ENCODE data around the gene DDRGK1.
A peak's percentile ranks its signal among the peaks of the same experiment; 100 is the strongest.
"Not testable (repeated sequence)": the region's sequence is repeated elsewhere in the genome, so short reads cannot be mapped to it uniquely, and the experiment has no call there.

Gene DDRGK1

DNA sequence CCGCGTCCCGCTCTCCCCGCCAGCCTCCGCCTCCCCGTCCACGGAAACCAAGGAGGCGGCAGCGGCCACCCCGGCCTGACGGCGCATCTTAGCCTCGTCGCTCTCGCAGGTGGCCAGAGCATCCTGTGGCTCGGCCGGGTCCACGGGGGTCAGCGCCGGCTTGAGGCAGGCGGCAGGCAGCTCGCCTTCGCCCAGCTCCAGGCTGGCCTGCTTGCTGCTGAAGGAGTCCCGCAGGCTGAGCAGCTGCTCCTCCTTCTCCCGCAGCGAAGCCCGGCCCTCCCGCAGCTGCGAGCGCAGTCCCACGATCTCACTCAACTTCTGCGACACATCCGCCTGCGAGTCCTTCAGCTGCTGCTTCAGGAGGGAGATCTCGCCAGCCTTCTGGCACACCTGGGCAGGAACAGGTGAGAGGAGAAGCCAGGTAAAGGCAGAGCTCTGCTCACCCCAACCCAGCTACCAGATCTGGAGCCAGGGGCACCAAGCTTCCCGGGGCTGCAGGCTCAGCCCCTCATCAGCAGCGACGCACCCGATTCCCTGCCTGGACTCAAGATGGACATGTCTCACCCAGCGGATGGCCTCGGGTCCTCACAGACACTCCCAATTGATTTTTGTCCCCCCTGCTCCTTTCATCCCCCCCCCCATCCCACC lies 39.6 kb downstream of the DDRGK1 start:
- DNase-seq = no peak

DNA sequence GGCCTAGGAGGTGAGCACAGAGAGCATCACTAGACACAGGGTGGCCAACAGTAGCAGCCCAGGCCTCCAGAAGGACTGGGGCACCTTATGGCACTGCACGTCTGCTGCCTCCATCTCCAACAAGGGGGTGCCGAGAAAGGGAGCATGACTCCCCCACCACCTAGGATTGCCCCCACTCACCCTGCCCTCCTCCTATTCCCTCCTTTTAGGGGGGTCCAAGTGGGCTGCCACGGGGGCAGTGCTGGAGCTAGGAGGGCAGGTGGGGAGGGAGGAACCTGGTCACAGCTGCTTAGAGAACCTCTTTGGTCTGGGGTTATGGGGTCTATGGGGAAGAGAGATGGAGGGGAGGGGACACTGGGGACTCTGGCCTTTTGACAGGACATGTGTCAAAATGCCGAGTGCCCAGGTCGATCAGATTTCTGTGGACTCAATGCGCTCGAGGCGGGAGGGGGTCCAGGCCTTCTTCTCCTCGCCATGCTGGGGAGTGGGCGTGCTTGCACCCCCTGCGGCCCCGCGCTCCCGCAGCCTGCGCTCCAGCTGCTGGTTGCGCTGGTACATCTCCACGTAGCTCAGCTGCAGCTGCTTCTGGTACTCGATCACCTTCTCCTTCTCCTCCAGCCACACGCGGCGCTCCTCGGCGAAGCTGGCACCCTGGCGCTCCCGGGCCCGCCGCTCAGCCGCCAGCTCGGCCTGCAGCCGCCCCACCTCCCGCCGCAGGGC lies 40.3 kb downstream of the DDRGK1 start:
- DNase-seq = no peak

GRCh38 chr20:3163099-3164042 lies 41.1 kb downstream of the DDRGK1 start:
- no peak for DNase-seq

DNA sequence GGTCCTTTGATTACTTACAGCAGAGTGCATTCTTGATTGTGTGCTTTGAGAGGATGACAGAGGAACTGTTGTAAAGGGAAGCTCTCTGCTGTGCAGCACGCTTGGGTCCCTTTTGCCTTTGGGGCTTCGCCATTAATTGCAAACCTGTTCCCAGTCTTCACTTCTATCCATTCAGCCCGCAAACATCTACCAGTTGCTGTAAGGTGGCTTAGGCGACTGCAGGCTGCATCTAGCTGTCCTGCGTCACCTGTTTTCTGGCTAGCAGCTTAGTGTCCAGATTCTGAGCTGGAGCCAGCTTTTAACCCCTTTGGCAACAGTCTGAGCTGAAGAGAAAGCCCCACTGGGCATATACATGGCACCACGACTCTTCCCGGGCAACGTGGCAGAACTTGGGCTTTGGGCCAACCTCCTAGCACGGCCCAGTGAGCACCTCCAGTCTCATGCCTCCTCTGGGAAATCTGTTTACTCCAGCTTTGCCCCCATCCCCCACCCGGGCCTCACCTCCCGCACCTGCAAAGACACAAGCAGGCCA lies 42.3 kb downstream of the DDRGK1 start:
- DNase-seq = no peak

DNA sequence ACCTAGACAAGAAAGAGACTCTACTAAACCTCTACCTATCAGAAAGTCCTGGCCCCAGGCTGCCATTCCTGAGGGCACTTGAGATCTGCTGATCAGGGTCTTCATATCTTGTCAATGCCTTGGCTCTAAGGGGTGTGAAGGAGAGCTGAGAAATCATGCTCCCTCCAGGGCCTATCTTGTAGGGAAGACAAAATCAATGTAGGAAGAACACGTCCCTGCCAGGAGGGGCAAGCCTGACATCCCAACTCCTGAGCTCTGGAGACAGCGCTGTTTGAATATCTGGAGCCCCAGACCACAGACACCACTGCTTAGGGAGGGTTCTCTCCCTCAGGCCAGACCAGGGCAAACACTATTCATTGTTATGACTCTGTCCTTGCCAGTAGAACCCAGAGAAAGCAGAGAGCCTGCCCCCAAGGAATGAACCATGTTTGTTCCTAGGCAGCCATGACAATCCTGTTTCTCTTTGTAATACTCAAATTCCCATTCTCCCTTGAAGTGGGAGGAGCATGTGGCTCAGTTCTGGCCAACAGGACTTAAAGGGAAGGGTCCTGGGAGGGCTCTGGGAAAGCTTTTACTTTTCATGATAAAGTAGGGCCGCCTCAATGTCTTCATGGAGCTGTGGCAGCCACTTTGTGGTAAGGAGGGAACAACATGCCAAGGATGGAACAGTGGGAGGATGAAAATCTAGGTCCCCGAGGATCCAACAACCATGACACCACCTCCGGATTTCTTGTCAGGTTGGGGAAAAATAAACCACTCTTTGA lies 43.0 kb downstream of the DDRGK1 start:
- no peak for DNase-seq

DNA sequence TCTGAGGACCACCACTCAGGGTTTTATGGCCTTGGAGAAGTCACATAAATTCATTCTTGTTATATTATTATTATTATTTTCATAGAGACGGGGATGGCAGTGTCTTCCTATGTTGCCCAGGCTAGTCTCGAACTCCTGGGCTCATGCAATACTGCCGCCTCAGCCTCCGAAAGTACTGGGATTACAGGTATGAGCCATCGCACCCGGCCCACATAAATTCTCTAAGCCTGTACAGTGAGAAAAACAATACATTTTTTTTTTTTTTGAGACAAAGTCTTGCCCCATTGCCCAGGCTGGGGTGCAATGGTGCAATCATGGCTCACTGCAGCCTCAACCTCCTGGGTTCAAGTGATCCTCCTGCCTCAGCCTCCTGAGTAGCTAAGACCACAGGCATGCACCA lies 44.1 kb downstream of the DDRGK1 start:
- no peak for DNase-seq

GRCh38 chr20:3158968-3159431 lies 45.5 kb downstream of the DDRGK1 start:
- peak in 1 of 2 donors; percentile 16 for DNase-seq

DNA sequence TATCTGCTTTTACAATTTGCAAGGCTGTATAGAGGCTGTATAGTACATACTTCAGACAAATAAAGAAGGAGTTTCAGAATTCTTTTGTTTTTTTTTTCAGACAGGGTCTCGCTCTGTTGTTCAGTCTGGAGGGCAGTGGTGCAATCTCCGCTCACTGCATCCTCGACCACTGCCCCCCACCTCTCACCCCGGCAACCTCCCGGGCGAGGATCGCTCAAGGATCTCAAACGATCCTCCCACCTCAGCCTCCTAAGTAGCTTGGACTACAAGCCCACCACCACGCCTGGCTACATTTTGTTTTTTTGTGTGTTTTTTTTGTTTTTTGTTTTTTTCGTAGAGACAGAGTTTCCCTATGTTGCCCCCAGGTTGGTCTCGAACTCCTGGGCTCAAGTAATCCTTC lies 46.7 kb downstream of the DDRGK1 start:
- DNase-seq = no peak

GRCh38 chr20:3156811-3157619 lies 47.5 kb downstream of the DDRGK1 start:
- peak; percentile 59 to 76 for DNase-seq

DNA sequence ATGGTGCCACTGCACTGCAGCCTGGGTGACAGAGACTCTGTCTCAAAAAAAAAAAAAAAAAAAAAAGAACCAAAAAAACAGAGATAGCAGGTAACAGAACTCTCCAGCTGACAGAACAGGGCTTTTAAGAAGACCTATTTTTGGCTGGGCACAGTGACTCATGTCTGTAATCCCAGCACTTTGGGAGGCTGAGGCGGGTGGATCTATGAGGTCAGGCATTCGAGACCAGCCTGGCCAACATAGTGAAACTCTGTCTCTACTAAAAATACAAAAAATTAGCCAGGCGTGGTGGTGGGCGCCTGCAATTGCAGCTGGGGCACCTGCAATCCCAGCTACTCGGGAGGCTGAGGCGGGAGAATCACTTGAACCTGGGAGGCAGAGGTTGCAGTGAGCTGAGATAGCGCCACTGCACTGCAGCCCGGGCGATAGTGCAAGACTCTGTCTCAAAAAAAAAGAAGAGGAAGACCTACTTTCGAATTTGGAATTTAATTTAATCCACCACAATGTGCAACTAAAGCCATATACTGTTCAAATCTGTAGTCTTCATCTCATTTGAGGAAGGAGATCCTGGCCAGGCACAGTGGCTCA lies 52.3 kb downstream of the DDRGK1 start:
- not testable (repeated sequence) for DNase-seq

DNA sequence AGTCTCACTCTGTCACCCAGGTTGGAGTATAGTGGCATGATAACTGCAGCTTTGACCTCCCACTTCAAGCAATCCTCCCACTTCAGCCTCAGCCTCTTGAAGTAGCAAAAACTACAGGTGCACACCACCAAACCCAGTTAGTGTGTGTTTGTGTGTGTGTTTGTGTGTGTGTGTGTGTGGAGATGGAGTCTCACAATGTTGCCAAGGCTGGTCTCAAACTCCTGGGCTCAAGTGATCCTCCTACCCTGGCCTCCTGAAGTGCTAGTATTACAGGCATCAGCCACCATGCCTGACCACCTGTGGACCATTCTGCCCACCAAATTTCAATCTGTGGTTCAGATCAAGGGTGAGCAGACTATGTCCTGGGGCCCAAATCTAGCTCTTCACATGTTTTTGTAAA lies 53.6 kb downstream of the DDRGK1 start:
- DNase-seq = no peak

GRCh38 chr20:3146732-3147341 lies 57.6 kb downstream of the DDRGK1 start:
- no peak for DNase-seq

- no peak for DNase-seq
Observed at GRCh38 chr20:3141757-3142156, 62.7 kb downstream of the DDRGK1 start.
